SK-N-SH (cell line): ENCODE results near the gene CEACAM1. TPM values are rescaled to one million over a fixed set of nuclear protein-coding genes. Genes with fewer than 3 reads are reported as not detected.

Experiments used
- CTCF ChIA-PET: fragments of 300-600, 350-600 bp; formaldehyde crosslinking; extraction: SDS; loops from one replicate; lab custom pipeline; 2021; lab: Yijun Ruan, JAX
- POLR2A ChIA-PET: fragments of 350-600 bp; sonication (Branson Sonifier 250); formaldehyde crosslinking; extraction: SDS; loops from one replicate; lab custom pipeline; 2020; ENCODE audit warnings: antibody characterized with exemption, inconsistent platforms; lab: Yijun Ruan, JAX
- DNase-seq: peaks from one replicate; pipeline ENCODE4 v3.0.0; 2012
- H2AFZ ChIP-seq: fragments of 200-600 bp; sonication (generic); 2 replicates; pipeline ENCODE4 v1.8.1; 2016; ENCODE audit warnings: antibody characterized with exemption, mild to moderate bottlenecking, low read depth
- H3F3A ChIP-seq: fragments of 200-600 bp; sonication (generic); replicated peaks from 2 replicates; pipeline ENCODE3; 2016; ENCODE audit warnings: antibody characterized with exemption, mild to moderate bottlenecking; ENCODE audit not compliant: insufficient read depth
- H3K27ac ChIP-seq, 2 experiments: fragments of 200-500 bp in 1 of 2; fragments of 200-600 bp in 1 of 2; sonication (Bioruptor generic) in 1 of 2; sonication (generic), shearing (Covaris generic) in 1 of 2; 2 replicates each; pipeline versions ENCODE4 v1.5.1 to v1.6.1; 2014 to 2016; ENCODE audit warnings: low read depth in 2 of 2, inconsistent platforms in 1 of 2, low read length in 1 of 2, mild to moderate bottlenecking in 1 of 2, mixed read lengths in 1 of 2
- H3K27me3 ChIP-seq: fragments of 200-600 bp; sonication (generic), shearing (Covaris generic); 2 replicates; pipeline ENCODE4 v1.6.1; 2016; ENCODE audit warnings: mixed run types; ENCODE audit not compliant: insufficient read depth
- H3K36me3 ChIP-seq, 2 experiments: fragments of 200-500 bp in 1 of 2; fragments of 200-600 bp in 1 of 2; sonication (Bioruptor generic) in 1 of 2; sonication (generic) in 1 of 2; replicated peaks in 1 of 2; 2 replicates each; pipeline versions ENCODE3 to v1.5.1; 2014 to 2016; ENCODE audit warnings: low read length in 1 of 2, mild to moderate bottlenecking in 1 of 2; ENCODE audit not compliant: insufficient read depth in 2 of 2, control insufficient read depth in 1 of 2
- H3K4me1 ChIP-seq, 2 experiments: fragments of 200-500 bp in 1 of 2; fragments of 200-600 bp in 1 of 2; sonication (Bioruptor generic) in 1 of 2; sonication (generic), shearing (Covaris generic) in 1 of 2; 2 replicates each; pipeline versions ENCODE4 v1.5.1 to v1.6.1; 2014 to 2016; ENCODE audit warnings: low read depth in 1 of 2, low read length in 1 of 2, mixed run types in 1 of 2; ENCODE audit not compliant: insufficient read depth in 2 of 2, control insufficient read depth in 1 of 2
- H3K4me2 ChIP-seq: fragments of 200-600 bp; sonication (generic), shearing (Covaris generic); 2 replicates; pipeline ENCODE4 v1.6.1; 2017; ENCODE audit warnings: mixed run types
- H3K4me3 ChIP-seq, 2 experiments: fragments of 200-500 bp in 1 of 2; fragments of 200-600 bp in 1 of 2; sonication (Bioruptor generic) in 1 of 2; sonication (generic), shearing (Covaris generic) in 1 of 2; 2 replicates each; pipeline versions ENCODE4 v1.5.1 to v1.8.1; 2014 to 2016; ENCODE audit warnings: low read depth in 2 of 2, inconsistent platforms in 1 of 2, low read length in 1 of 2, mild to moderate bottlenecking in 1 of 2, mixed read lengths in 1 of 2, moderate library complexity in 1 of 2
- H3K79me2 ChIP-seq: fragments of 200-600 bp; sonication (generic); 2 replicates; pipeline ENCODE4 v1.8.1; 2017; ENCODE audit warnings: mild to moderate bottlenecking; ENCODE audit not compliant: insufficient read depth
- H3K9ac ChIP-seq: fragments of 200-600 bp; sonication (generic); 2 replicates; pipeline ENCODE4 v1.6.1; 2017; ENCODE audit warnings: mixed run types
- H3K9me2 ChIP-seq: fragments of 200-600 bp; sonication (generic); 2 replicates; pipeline ENCODE4 v1.6.1; 2017; ENCODE audit warnings: mixed run types
- H3K9me3 ChIP-seq: fragments of 200-600 bp; sonication (generic); 2 replicates; pipeline ENCODE4 v1.6.1; 2017; ENCODE audit warnings: mixed run types, mild to moderate bottlenecking, moderate library complexity
- H4K20me1 ChIP-seq: fragments of 200-600 bp; sonication (generic); 2 replicates; pipeline ENCODE4 v1.6.1; 2017; ENCODE audit warnings: mild to moderate bottlenecking, mixed run types; ENCODE audit not compliant: insufficient read depth
- CTCF ChIP-seq: fragments of 200-600 bp; sonication (generic); IDR thresholded peaks from 2 replicates; pipeline ENCODE4 v1.6.1; 2017; ENCODE audit warnings: antibody characterized with exemption, mild to moderate bottlenecking, moderate library complexity
- EP300 ChIP-seq, 2 experiments: IDR thresholded peaks; 2 replicates each; pipeline versions ENCODE4 v1.4.0 to v1.6.1; 2012; ENCODE audit warnings: borderline replicate concordance in 1 of 2, low read depth in 1 of 2, low read length in 1 of 2
- EZH2phosphoT487 ChIP-seq: fragments of 200-600 bp; sonication (generic); IDR thresholded peaks from 2 replicates; pipeline ENCODE4 v1.6.1; 2017; ENCODE audit warnings: low read depth, mixed run types, mild to moderate bottlenecking, antibody characterized with exemption, moderate library complexity, borderline replicate concordance
- FOXJ3 ChIP-seq: sonication (generic); formaldehyde crosslinking; IDR thresholded peaks from 2 replicates; pipeline ENCODE4 v1.5.1; 2020; ENCODE audit warnings: mild to moderate bottlenecking, missing genetic modification reagents
- GABPA ChIP-seq: IDR thresholded peaks from 2 replicates; pipeline ENCODE4 v1.4.0; 2012; ENCODE audit warnings: low read depth, mild to moderate bottlenecking
- IRF3 ChIP-seq: fragments of 150-350 bp; IDR thresholded peaks from 2 replicates; pipeline ENCODE4 v1.6.1; 2016; ENCODE audit warnings: mild to moderate bottlenecking, low read depth, low read length
- JUND ChIP-seq: IDR thresholded peaks from 2 replicates; pipeline ENCODE4 v1.4.0; 2012
- MXI1 ChIP-seq: IDR thresholded peaks from 2 replicates; pipeline ENCODE4 v1.6.1; 2012; ENCODE audit warnings: mild to moderate bottlenecking, low read depth, low read length, improper control_type of control experiment
- NFIC ChIP-seq: IDR thresholded peaks from 2 replicates; pipeline ENCODE4 v1.4.0; 2012; ENCODE audit warnings: borderline replicate concordance
- NRF1 ChIP-seq: IDR thresholded peaks from 2 replicates; pipeline ENCODE4 v1.6.1; 2012; ENCODE audit warnings: low read depth, mild to moderate bottlenecking, low read length
- POLR2AphosphoS5 ChIP-seq: IDR thresholded peaks from 2 replicates; pipeline ENCODE4 v1.6.1; 2012; ENCODE audit warnings: low read depth, low read length
- RAD21 ChIP-seq: IDR thresholded peaks from 2 replicates; pipeline ENCODE4 v1.6.1; 2012; ENCODE audit warnings: mild to moderate bottlenecking, low read length
- RCOR1 ChIP-seq: fragments of 150-350 bp; IDR thresholded peaks from 2 replicates; pipeline ENCODE4 v1.6.1; 2017; ENCODE audit warnings: antibody characterized with exemption, low read length
- REST ChIP-seq: IDR thresholded peaks from 2 replicates; pipeline ENCODE4 v1.6.1; 2012; ENCODE audit warnings: mild to moderate bottlenecking, low read depth, low read length, moderate library complexity
- RFX5 ChIP-seq: IDR thresholded peaks from 2 replicates; pipeline ENCODE4 v1.6.1; 2012; ENCODE audit warnings: mild to moderate bottlenecking, improper control_type of control experiment, low read length
- SIN3A ChIP-seq: IDR thresholded peaks from 2 replicates; pipeline ENCODE4 v1.6.1; 2012; ENCODE audit warnings: low read depth, mild to moderate bottlenecking, low read length, moderate library complexity, borderline replicate concordance
- SMC3 ChIP-seq: IDR thresholded peaks from 2 replicates; pipeline ENCODE4 v1.6.1; 2012; ENCODE audit warnings: low read depth, low read length, improper control_type of control experiment
- TAF1 ChIP-seq: IDR thresholded peaks from 2 replicates; pipeline ENCODE4 v1.6.1; 2012; ENCODE audit warnings: low read depth, mild to moderate bottlenecking, low read length, moderate library complexity, borderline replicate concordance
- TEAD4 ChIP-seq: IDR thresholded peaks from 2 replicates; pipeline ENCODE4 v1.4.0; 2012; ENCODE audit warnings: mild to moderate bottlenecking, borderline replicate concordance; ENCODE audit not compliant: insufficient read depth
- WGBS: methylation state at CpG from one replicate; pipeline ENCODE4 v1.1.6; 2017; ENCODE audit warnings: low lambda C conversion rate; 5-methylcytosine and 5-hydroxymethylcytosine counted together
- polyA plus RNA-seq, 3 experiments: library from polyadenylated mRNA; depleted of rRNA; stranded (reverse); fragments of >200 nt; gene quantifications; 2 replicates each; pipeline ENCODE4 v1.2.3, GENCODE V29; 2012

Gene CEACAM1
- polyA plus RNA-seq, 1 of the 3 experiments (the other 2 are of a cell fraction): 0.53 TPM

GRCh38 chr19:42576241-42576640 is 48.0 kb upstream of the CEACAM1 start:
- Histone ChIP-seq H3K36me3 (no peaks in the 10 kb centered on the region), H4K20me1 (no peaks in the 10 kb centered on the region), H3K27ac (no peak overlapping the region), H3K9me2 (no peaks in the 10 kb centered on the region), H3K27me3 (peaks cover 27% of the 10 kb centered on the region), H2AFZ (no peak overlapping the region), H3K9me3 (no peaks in the 10 kb centered on the region), H3K79me2 (no peaks in the 10 kb centered on the region), H3K9ac (no peak overlapping the region), H3K4me2 (no peak overlapping the region), H3K4me3 (no peak overlapping the region), H3F3A (no peaks in the 10 kb centered on the region), H3K4me1 (no peaks in the 10 kb centered on the region)
- TF ChIP-seq SIN3A (no peak), MXI1 (no peak), RAD21 (no peak), NRF1 (no peak), SMC3 (no peak), GABPA (no peak), POLR2AphosphoS5 (no peak)
- no peak for DNase-seq
- CTCF ChIA-PET: interaction anchor here (1.0 to 2.6 kb wide), 3 partner anchors 9 to 31 kb away, joined by 3 to 12 read pairs (median 11); no protein-coding TSS in a partner anchor
- POLR2A ChIA-PET: no interaction called here
- WGBS: 3% methylated on average over 2 of the region's 2 CpGs

GRCh38 chr19:42573642-42574041 is 45.4 kb upstream of the CEACAM1 start:
- CTCF ChIA-PET: interaction anchor here (0.8 to 1.9 kb wide), 3 partner anchors 10 to 123 kb away, joined by 5 to 6 read pairs (median 5); no protein-coding TSS in a partner anchor
- no peak overlapping the region for H2AFZ ChIP-seq
- 5% methylated on average over 1 of the region's 1 CpG for WGBS
- no peak for DNase-seq
- no peak overlapping the region for H3K4me3 ChIP-seq
- POLR2A ChIA-PET: no interaction called here
- H3K36me3 ChIP-seq: no peaks in the 10 kb centered on the region
- no peak overlapping the region for H3K27ac ChIP-seq
- no peaks in the 10 kb centered on the region for H3K9me2 ChIP-seq
- H3K4me1 ChIP-seq: no peaks in the 10 kb centered on the region
- H3K27me3 ChIP-seq: peaks cover 43% of the 10 kb centered on the region
- H3F3A ChIP-seq: no peaks in the 10 kb centered on the region
- H3K4me2 ChIP-seq: no peak overlapping the region
- no peaks in the 10 kb centered on the region for H3K79me2 ChIP-seq
- no peaks in the 10 kb centered on the region for H3K9me3 ChIP-seq
- H4K20me1 ChIP-seq: no peaks in the 10 kb centered on the region
- TF ChIP-seq SIN3A (no peak), RFX5 (no peak), IRF3 (no peak), REST (no peak), NFIC (no peak), RCOR1 (no peak), TEAD4 (no peak), CTCF (no peak), JUND (no peak), SMC3 (no peak), FOXJ3 (CRISPR knock-in tag) (no peak), EZH2phosphoT487 (no peak), EP300 (IDR thresholded peaks at IDR 0.05; ENCODE audit: borderline replicate concordance in 1 of 2, low read depth in 1 of 2, low read length in 1 of 2) (no peak), TAF1 (no peak), RAD21 (no peak), MXI1 (no peak), GABPA (no peak), NRF1 (no peak)
- TF ChIP-seq, all 33 proteins: peak for 0
- no peak overlapping the region for H3K9ac ChIP-seq
